SW480 (cell line): ENCODE measurements around the gene CNTNAP1.
A peak's percentile ranks its signal among the peaks of the same experiment; 100 is the strongest.

Experiments used
- DNase-seq: peaks from one replicate; pipeline ENCODE4 v3.0.0-alpha.2; 2016; ENCODE audit warnings: low spot score

The CNTNAP1 gene

GRCh38 chr17:42685831-42686230, 3.5 kb downstream of the CNTNAP1 start:
- DNase-seq, result no peak

DNA sequence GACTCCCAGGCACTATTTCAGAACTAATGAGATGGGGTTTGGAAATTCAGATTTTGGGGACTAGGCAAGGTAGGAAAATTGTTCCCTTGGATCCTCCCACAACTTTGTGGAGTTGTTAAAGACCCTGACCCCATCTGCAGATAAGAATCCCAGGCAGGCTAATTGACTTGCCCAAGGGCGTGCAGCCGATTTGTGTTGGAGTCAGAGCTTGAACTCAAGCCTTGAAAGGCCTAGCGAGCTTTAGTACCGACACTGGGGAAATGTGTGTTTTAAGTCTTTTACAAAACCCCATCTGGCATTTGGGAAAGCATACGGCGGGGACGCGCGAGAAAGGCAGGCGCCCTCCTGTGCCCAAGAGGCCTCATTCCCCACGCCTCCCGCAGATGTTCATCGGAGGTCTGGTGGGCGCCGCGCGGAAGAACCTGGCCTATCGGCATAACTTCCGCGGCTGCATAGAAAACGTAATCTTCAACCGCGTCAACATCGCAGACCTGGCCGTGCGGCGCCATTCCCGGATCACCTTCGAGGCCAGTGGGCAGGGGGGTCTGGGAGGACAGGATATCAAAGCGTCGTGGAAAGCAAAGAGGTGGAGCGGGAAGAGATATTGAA, 4.3 kb downstream of the CNTNAP1 start:
- no peak for DNase-seq

DNA sequence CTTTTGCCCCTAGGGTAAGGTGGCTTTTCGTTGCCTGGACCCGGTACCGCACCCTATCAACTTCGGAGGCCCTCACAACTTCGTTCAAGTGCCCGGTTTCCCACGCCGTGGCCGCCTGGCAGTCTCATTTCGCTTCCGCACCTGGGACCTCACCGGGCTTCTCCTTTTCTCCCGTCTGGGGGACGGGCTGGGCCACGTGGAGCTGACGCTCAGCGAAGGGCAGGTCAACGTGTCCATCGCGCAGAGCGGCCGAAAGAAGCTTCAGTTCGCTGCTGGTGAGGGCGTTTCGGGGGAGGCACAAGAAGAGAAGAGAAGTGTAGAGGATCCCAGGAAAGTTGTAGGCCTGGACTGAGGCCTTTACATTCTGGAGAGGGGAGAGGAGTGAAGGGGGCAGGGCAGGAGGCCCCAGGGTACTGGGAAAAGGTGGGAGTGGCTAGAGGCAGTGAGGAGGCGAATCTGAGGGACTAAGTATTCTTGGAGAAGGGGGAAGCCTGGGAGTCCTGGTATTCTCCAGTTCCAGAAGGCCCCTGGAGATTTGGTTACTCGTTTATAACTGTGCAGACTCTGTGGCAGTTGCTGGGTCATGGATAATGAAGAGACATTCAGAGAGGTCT, 5.5 kb downstream of the CNTNAP1 start:
- no peak for DNase-seq

DNA sequence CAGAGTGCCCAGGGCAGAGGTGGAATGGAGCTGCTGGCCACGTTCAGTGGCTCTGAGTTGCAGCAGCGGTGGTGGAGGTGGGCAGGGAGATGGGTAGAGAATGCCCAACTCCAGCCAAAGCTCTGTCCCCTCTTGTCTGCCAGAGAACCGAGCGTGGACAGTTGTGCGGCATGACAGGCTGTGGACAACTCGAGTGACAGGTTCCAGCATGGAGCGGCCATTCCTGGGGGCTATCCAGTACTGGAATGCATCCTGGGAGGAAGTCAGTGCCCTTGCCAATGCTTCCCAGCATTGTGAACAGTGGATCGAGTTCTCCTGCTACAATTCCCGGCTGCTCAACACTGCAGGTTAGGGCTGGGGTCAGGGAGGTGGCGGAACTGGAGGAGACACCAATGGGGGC, 8.3 kb downstream of the CNTNAP1 start:
- no peak for DNase-seq

GRCh38 chr17:42691021-42691545, 8.8 kb downstream of the CNTNAP1 start:
- DNase-seq, result no peak

GRCh38 chr17:42692489-42692888, 10.2 kb downstream of the CNTNAP1 start:
- DNase-seq, result no peak

GRCh38 chr17:42694524-42694923, 12.2 kb downstream of the CNTNAP1 start:
- DNase-seq, result no peak

DNA sequence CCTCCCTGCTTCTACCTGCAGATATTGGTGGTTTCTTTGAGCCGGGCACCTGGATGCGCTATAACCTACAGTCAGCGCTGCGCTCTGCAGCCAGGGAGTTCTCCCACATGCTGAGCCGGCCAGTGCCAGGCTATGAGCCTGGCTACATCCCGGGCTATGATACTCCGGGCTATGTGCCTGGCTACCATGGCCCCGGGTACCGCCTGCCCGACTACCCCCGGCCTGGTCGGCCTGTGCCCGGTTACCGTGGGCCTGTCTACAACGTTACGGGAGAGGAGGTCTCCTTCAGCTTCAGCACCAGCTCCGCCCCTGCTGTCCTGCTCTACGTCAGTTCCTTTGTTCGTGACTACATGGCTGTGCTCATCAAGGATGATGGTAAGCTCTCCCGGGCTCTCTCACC, 13.2 kb downstream of the CNTNAP1 start:
- no peak for DNase-seq

- no peak for DNase-seq
Observed at GRCh38 chr17:42697108-42697811, 14.9 kb downstream of the CNTNAP1 start.

- no peak for DNase-seq
Observed at GRCh38 chr17:42698736-42699414, 16.5 kb downstream of the CNTNAP1 start.

DNA sequence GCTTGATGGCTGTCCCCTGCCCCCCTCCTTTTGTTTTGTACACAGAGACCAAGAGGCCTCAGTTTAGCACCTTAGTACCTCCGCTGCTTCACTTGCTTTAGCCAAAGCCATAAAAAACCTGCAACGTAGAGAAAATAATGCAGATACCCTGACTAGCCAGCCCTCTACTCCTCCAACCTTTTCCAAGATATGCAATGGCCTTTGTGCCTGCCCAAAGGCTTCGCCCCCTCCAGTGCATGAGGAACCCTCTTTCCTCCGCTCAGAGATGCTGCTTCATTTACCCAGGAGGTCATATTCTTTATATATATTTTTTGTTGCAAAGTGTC, 17.0 kb downstream of the CNTNAP1 start:
- no peak for DNase-seq

- DNase-seq, result no peak
Observed at GRCh38 chr17:42700586-42701289, 18.4 kb downstream of the CNTNAP1 start.

GRCh38 chr17:42702446-42702845, 20.1 kb downstream of the CNTNAP1 start:
- no peak for DNase-seq

- DNase-seq, result no peak
Observed at GRCh38 chr17:42704490-42704836, 22.1 kb downstream of the CNTNAP1 start.

DNA sequence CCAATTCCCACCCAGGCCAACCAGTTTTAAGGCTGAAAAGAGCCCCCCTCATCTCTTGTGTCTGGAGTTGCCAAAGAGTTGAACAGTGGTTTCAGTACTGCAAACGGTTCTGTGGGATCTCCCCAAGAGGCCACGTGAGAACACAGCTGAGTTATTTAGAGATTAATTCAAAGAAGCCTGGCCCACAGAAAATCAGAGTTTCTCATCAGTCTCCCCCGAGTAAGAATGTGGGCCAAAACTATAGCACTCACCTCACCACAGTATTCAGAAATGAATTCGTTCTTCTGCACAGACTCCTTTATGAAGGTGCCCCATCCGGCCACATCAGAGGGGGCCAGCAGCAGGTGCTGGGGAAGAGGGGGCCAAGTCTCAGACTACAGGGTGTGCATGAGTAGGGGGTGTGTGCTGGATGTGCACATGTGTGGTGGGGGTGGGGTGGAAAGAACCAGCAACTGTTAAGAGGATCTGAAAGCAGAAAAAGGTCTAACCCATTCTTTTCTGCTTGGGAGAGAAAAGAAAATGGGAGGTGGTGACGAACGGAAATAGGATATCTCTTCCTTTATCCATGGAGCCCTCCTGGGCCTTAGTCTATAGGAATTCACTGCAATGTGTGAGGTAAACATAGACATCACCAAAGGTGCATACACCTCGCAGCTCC, 22.6 kb downstream of the CNTNAP1 start:
- no peak for DNase-seq

GRCh38 chr17:42706732-42707131, 24.4 kb downstream of the CNTNAP1 start:
- no peak for DNase-seq

DNA sequence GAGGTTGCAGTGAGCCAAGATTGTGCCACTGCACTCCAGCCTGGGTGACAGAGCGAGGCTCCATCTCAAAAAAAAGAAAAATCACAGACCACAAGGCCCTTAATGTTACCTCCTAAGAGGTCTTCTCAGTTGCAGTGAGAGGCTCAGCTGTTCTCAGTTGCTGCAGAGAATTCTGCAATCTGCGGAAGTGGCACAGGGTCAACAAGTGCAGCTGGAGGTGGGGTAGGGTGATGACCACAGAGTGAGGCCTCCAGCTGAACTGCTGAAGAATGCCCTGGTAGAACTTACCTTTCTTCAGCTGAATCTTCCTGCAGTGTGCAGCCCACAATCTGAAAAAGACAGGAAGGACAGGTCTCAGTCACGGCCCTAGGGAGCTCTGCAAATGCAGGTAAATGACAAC, 26.3 kb downstream of the CNTNAP1 start:
- no peak for DNase-seq

GRCh38 chr17:42709561-42709960, 27.2 kb downstream of the CNTNAP1 start:
- DNase-seq, result no peak

- DNase-seq, result peak; percentile 56
Observed at GRCh38 chr17:42720996-42721583, 38.8 kb downstream of the CNTNAP1 start.

- no peak for DNase-seq
Observed at GRCh38 chr17:42723636-42724035, 41.3 kb downstream of the CNTNAP1 start.

GRCh38 chr17:42725143-42725542, 42.8 kb downstream of the CNTNAP1 start:
- DNase-seq, result no peak
